ENCODE measurements around the gene UNK.
"Not testable (repeated sequence)": the region's sequence is repeated elsewhere in the genome, so short reads cannot be mapped to it uniquely, and the experiment has no call there.

Gene UNK

DNA sequence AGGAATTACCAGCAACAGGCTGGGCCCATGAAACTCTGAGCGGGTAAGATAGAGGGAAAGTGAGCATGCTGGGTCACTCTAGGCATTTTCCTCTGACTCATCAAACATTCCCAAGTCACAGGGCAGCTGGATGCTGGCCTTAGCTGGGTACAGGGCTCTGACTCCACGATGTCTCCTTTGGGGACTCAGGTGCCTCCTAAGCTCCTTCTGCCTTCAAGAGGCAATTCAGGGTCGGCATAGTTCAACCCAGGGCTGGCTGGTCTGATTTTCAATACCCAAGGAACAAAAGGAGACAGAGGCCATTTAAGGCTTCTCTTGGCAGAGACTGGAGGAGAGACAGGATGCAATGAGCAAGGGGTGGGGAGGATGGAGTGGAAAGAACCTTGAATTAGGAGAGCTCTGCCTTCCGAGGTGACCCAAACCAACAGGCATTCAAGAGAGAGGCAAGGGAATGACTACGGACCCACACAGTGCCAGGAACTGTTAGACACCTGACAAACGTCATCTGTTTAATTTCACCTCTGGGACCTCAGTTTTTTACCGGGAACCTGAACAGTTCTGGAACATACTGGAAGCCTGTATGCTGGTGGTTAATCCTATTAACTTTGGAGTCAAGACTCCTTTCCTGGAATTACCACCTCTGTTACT, 69.6 kb downstream of the UNK start:
- no peak for DNase-seq

DNA sequence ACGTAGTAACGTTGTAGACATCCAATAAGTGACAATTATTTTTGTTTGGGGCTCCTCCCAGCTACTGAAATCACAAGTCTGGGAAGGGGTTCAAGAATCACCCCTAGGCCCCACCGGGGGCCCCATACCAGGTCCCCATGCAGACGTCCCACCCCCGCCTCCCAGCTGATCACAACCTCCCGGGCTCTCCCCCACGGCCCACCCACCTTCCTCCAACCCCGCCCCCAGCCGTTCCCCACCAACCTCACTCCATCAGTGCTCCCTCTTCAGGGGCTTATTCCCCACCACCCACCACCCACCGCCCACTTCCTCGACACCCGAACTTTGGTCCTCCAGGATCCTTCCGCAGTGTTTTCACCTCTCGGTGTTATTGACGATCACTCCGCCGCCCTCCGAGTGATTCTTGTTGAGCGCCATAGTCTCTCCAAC, 70.3 kb downstream of the UNK start:
- DNase-seq, result no peak

DNA sequence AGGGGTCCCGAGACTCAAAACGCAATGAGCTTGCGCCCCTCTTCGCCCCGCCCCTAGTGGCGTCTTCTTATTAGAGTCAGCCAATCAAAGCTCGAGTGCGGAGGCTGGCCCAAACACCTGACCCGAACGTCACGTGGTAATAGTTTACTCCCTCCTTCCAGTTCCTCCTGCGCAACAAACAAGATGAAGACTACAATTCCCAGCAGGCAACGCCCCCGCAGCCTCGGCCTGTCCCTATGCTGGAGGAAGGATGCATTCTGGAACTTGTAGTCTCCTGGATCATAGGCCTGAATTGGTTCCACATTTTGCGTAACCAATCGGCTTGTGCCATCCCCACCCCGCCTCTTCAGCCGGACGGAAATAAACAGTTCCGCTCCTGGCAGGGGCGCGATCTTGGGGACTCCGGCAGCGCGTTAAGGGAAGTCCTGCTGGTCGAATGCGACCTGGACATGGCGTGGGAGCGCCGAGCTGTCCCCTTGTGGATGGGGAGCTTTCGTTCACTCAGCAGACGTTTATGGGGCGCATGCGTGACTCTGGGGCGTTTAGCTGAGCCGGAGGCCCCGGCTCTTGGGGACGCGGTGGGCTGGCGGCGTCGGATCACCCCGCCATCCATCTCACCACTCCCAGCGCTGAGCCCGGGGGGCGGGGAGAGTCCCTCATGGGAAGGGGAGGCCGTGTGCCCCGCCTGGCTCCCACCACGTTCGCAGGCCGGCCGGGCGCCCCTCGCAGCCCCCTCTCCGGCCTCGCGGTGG, 70.9 kb downstream of the UNK start, which contains the start of gene WBP2:
Gene WBP2 (minus strand): TSS at position 26 of the 752 bp plus-strand sequence. CDS start 38 bp downstream, outside the sequence.
- DNase-seq, result peak; percentile 98

DNA sequence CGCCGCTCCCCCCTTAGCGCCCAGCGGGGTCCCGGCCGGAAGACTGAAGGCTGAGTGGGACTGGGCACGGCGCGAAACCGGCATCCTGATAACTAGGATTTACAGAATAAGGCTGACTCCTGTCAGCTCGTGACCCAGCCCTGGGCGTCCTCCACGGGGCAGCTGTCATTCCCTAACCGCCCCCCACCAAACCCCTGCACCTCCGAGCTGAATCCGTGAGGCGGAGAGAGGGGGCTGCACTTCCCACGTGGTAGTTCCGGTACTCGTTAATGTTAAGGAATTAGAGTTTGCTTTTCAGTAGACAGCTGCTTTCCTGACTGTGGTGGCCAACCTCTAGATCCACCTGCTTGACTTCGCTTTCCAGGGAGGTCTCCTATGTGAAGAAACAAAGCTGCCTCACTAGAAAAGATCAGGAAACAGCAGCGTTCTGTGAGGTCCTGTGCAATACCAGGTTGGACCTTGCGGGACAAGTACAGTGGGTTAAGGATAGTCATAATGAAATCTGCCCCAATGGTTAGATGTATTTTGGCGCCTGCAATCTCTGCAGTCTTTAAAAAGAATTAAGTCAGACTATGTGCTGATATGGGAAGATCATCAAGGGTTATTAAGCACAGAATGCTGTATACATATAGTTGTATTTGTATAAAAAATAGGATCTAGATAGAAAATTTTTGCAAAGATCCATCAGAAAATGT, 71.6 kb downstream of the UNK start:
- peak; percentile 18 for DNase-seq

DNA sequence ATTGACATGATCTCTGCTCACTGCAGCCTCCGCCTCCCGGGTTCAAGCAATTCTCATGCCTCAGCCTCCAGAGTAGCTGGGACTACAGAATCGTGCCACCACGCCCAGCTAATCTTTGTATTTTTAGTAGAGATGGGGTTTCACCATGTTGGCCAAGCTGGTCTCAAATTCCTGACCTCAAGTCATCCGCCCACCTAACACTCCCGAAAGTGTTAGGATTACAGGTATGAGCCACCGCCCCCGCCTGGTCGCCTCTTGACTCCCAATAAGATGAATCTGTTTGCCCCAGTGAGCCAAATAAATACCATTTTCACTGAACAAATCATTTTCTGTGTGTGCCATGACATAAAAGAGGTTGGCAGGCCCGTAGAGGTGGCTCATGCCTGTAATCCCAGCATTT, 74.8 kb downstream of the UNK start:
- DNase-seq, result not testable (repeated sequence)

DNA sequence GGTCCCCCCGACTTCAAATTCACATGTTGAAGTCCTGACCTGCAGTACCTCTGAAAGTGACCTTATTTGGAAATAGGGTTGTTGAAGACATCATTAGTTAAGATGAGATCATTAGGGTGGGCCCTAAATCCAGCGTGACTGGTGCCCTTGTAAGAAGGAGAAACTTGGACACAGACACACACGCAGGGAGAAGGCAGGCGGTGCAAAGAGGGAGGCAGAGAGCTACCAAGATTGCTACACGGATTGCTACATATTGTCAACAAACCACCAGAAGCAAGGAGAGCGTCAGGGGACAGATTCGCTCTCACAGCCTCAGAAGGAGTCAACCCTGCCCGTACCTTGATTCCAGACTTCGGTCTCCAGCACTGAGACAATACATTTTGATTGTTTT, 77.3 kb downstream of the UNK start:
- no peak for DNase-seq

DNA sequence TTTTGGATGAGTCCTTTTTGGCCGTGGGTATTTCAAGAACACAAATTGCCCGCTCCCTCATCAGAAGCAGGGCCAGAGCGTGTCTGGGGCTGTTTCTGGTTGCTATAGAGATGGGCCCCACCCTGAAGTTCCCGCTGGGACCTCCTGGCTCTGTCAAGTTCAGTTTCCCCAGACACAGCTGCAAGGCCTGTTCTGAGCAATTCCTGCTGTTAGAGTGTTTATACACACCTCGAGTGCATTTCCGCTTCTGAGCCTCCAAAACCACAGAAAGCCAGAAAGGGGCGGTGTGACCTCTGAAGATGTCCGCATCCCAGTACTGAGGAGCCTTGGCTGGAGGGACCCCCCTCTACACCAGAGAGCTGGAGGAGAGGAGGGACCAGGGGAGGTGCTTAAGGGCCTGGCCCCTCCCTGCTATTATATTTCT, 79.9 kb downstream of the UNK start:
- DNase-seq, result no peak

DNA sequence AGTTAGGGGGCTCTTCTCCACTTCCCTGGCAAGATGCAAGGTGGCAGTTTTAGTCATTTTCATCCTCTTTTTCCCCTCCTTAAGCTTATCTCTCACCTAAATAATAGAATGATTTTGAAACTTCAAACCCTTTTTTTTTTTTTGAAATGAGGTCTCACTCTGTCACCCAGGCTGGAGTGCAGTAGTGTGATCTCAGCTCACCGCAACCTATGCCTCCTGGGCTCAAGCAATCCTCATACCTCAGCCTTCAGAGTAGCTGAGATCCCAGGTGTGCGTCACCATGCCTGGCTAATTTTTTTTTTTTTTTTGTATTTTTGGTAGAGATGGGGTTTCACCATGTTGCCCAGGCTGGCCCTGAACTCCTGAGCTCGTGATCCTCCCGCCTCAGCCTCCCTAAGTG, 80.3 kb downstream of the UNK start:
- DNase-seq, result not testable (repeated sequence)

DNA sequence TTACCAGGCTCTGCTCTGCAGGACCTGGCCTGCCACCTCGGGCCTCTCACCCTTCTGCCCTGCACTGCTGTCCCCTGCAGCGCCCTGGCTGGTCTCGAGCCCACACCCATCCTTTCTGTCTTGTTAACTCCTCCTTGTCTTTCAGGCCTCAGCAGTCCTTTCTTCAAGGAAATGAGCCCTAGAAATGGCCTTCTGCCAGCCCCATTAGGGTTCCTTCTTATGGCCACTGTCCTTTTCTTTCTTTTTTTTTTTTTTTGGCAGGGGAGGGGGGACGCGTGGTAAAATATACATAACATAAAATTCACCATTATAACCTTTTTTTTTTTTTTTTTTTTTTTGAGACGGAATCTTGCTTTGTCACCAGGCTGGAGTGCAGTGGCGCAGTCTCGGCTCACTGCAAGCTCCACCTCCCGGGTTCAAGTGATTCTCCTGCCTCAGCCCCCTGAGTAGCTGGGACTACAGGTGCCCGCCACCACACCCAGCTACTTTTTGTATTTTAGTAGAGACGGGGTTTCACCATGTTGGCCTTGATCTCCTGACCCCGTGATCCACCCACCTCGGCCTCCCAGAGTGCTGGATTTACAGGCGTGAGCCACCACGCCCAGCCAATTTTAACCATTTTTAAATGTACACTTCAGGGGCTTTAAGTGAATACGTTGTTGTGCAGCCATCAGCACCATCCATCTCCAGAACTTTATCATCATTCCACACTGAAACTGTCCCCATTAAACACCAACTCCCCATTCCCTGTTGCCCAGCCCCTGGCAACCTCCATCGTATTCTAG, 81.0 kb downstream of the UNK start:
- DNase-seq, result not testable (repeated sequence)

DNA sequence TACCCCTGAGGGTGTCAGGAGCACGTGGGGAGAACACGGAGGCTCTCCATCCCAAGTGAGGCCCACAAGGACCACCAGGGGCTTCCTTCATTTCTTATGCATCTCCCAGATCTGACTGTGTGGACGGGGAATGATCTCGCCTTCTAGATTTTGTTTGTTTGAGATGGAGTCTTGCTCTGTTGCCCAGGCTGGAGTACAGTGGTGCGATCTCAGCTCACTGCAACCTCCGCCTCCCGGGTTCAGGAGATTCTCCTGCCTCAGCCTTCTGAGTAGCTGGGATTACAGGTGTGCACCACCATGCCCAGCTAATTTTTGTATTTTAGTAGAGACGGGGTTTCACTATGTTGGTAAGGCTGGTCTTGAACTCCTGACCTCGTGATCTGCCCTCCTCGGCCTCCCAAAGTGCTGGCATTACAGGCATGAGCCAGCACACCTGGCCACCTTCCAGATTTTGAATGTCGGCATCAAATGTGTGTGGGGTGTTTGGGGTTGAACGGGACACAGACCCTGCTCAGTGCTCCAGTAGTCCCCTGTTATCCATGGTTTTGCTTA, 84.2 kb downstream of the UNK start:
- not testable (repeated sequence) for DNase-seq

DNA sequence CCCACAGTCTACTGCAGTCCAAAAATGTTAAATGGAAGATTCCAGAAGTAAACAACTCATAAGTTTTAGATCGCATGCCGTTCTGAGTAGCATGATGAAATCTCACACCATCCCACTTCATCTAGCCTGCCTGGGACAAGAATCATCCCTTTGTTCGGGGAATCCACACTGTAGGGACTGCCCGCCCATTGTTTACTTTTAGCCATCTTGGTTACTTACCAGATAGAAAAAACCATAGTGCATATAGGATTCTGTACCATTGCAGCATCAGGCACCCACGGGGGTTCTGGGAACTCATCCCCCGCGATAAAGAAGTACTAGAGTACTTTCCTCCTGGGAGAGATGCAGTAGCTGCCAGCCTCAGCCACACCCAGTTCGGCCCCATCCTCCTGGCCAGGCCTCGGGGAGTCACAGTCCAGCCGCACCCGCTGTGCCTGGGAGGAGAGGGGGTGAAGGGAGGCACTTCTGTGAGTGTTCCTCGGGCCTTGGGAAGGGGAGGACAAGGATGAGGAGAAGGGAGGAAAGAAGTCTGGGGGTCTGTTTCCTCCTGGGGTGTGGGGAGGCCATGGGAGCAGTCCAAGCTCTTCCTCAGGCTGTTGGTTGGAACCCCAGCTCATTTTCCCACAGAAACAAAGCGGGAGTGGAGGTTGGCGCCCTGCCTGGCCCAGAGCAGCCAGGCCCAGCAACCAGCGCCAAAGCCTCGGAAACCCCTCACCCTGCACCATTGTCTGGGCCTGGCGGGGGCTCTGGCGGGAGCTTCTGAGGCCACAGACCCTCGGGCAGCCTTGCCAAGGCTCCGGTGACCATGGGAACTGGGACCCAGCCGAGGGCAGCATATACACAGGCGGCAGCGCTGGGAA, 84.9 kb downstream of the UNK start:
- DNase-seq, result no peak

DNA sequence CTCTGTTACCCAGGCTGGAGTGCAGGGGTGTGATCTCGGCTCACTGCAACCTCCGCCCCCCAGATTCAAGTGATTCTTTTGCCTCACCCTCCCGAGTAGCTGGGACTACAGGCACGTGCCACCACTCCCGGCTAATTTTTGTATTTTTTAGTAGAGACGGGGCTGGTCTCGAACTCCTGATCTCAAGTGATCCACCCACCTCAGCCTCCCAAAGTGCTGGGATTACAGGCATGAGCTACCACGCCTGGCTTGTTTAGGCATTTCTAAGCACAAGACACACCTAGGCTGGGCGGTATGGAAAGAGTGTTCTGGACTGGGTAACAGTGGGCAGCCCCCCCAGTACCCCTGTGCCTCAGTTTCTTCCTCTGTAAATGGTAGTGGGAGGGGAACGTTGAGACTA, 85.6 kb downstream of the UNK start:
- not testable (repeated sequence) for DNase-seq

DNA sequence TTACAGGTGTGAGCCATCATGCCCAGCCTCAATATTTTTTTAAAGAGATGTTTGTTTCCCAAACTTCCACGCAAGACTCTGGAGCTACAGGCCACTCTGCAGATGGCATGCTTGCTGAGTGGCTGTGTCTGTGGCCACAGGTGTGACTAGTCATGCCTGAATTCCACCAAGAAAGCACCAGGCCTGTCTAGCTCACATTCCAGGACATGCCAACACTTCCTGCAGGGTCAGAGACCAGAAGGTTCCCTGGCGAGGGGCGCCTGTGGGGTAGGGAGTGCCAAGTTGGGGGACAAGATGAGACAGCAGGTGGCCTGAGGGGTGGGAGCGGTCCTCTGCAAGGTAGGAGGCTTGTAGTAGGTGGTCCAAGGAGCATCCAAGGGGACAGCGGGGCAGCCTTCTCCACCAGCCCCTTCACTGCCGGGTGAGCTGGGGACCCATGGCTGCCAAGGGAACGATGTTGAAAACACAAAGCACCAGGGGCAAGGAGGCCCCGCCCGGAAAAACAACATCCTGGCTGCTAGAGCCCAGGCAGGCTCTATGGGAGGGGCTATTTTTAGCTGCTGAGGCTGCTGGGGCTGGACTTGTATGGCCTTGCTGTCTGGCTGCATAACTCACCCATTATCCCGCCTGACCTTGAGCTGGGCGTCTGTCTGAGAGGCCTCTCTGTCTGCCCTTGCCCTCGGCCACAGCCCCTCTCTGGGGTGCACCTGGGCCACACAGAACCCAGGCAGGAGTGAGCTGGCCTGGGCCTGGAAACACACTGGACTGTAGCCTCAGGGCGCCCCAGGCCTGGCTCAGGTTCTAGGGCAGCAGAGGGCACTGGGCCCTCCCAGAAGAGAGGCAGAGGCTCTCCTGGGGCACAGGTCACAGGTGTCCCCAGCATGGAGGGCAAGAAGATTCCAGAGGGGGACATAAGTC, 88.1 kb downstream of the UNK start:
- no peak for DNase-seq

DNA sequence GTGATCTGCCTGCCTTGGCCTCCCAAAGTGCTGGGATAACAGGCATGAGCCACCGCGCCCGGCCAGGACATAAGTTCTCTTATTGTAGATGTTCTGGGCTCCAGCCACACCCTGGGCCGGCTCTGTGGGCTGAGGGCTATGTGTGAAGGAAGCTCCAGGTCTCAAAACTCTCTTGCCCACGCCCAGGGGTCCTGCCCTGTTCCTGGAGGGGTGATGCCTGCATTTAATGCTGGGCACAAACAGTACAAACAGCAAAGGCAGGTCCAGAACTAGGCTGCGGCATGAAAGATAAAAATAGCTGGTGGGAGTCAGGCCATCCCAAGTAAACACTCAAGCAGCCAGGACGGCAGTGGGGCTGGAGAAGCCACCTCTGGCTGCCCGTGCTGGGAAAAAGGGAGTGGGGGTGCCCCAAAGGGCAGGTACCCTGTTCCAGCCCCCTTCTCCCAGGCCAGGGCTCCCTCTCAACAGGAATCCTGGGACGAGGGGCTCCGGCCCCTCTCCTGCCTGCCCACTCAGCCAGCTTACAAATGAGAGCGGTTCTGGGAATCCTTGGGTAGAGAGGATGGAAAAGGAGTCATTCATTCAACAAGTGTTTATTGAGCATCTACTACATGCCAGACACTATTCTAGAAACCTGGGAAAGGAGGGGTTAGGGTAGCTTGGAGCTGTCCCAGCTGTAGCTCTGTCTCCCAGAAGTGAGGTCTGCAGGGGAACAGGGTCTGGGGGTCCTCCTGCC, 89.1 kb downstream of the UNK start:
- no peak for DNase-seq

DNA sequence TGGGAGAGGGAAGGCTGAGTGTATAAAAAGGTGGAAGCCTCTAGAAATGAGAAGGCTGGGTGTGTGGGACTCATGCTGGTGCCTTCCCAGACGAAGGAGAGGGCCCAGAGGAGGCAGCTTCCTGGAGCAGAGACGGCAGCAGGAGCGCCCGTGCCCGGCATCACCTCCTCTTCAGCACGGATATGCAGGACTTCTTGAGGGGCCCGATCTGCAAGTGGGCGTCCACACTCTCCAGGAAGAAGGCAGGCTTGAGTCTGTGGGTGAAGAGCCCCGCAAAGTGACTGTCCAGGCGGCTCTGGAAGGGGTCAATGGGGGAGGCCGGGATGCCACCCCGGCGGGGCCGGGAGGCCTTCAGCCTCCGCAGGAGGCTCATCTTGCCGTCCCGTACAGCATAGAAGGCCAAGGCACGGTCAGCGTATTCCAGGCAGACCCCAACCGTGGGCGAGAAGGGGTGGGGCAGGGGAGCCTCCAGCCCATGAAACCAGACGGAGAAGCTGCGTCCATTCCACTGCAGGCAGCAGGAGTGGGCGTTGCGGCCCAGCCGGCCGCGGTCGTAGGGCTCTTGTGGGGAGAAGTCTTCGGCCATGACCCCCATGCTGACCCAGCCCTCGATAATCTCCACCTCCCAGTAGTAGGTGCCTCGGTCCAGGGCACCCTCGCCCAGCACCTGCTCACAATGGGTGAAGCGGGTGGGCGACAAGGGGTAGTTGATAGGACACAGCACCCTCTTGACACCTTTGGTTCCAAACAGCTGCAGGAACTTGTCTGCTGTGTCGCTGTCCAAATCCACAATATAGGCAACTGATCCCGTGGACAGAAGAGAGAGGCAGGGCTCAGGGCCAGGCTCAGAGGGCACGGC, 89.9 kb downstream of the UNK start:
- DNase-seq, result no peak

Data from KG1 (cell line).